Activated CD4-positive, alpha-beta memory T cell treated with anti-CD3 and anti-CD28 coated beads, Interleukin-2, amount 10 ng/mL, durations not matched to agents 7 days and 5 days (primary cell): ENCODE measurements around the gene PRKAG2. TPM values are rescaled to one million over a fixed set of nuclear protein-coding genes. Genes with fewer than 3 reads are reported as not detected.

Source experiments
- CTCF ChIA-PET: fragments of 350-600 bp; sonication (Branson Sonifier 250); formaldehyde crosslinking; loops from one replicate; lab custom pipeline; 2021; ENCODE audit warnings: antibody characterized with exemption, inconsistent platforms; lab: Charles Lee
- POLR2A ChIA-PET: fragments of 350-600 bp; sonication (Branson Sonifier 250); formaldehyde crosslinking; loops from one replicate; lab custom pipeline; 2021; ENCODE audit warnings: antibody characterized with exemption; lab: Charles Lee
- DNase-seq: peaks from one replicate; pipeline ENCODE4 v3.0.0-alpha.2; 2020
- H3K27ac Mint-ChIP-seq: one replicate; pipeline ENCODE4 v1.8.0; 2021; ENCODE audit warnings: mild to moderate bottlenecking, mixed read lengths
- H3K27me3 Mint-ChIP-seq: one replicate; pipeline ENCODE4 v1.8.0; 2021; ENCODE audit warnings: mixed read lengths
- H3K36me3 Mint-ChIP-seq: one replicate; pipeline ENCODE4 v1.8.0; 2021; ENCODE audit warnings: low read depth, mixed read lengths
- H3K4me1 Mint-ChIP-seq: one replicate; pipeline ENCODE4 v1.8.0; 2021; ENCODE audit warnings: mixed read lengths
- H3K4me3 Mint-ChIP-seq: one replicate; pipeline ENCODE4 v1.8.0; 2021; ENCODE audit warnings: mild to moderate bottlenecking, mixed read lengths
- H3K9me3 Mint-ChIP-seq: one replicate; pipeline ENCODE4 v1.8.0; 2021; ENCODE audit warnings: mixed read lengths
- total RNA-seq, 2 experiments: library from RNA; stranded (reverse); gene quantifications; one replicate each; pipeline ENCODE4 v1.2.3, GENCODE V29; 2021

PRKAG2 gene
- total RNA-seq, 2 experiments from 2014 or later, result 25.4 to 33.7 TPM

- Mint-ChIP-seq H3K27me3 (no peaks in the 10 kb centered on the region), H3K9me3 (no peaks in the 10 kb centered on the region), H3K4me3 (no peak overlapping the region), H3K27ac (no peak overlapping the region), H3K36me3 (no peaks in the 10 kb centered on the region), H3K4me1 (peaks cover 15% of the 10 kb centered on the region)
- ChIA-PET CTCF (interaction anchor here (1.1 to 7.4 kb wide), 2 partner anchors 13 to 37 kb away, joined by 3 to 55 read pairs; no protein-coding TSS in a partner anchor), POLR2A (interaction anchor here (1.4 kb wide), 1 partner anchor 42 kb away, joined by 3 read pairs; no protein-coding TSS in a partner anchor)
- no peak for DNase-seq
Observed at GRCh38 chr7:151796091-151796870, 80.6 kb downstream of the PRKAG2 start.

- peaks cover 15% of the 10 kb centered on the region for H3K4me1 Mint-ChIP-seq
- no peaks in the 10 kb centered on the region for H3K9me3 Mint-ChIP-seq
- peak overlapping the region; percentile 67 for H3K27ac Mint-ChIP-seq
- no peaks in the 10 kb centered on the region for H3K27me3 Mint-ChIP-seq
- POLR2A ChIA-PET, result interaction anchor here (1.4 kb wide), 1 partner anchor 43 kb away, joined by 3 read pairs; no protein-coding TSS in a partner anchor
- peak; percentile 72 for DNase-seq
- H3K4me3 Mint-ChIP-seq, result no peak overlapping the region
- CTCF ChIA-PET, result interaction anchor here (7.4 kb wide), 1 partner anchor 12 kb away, joined by 55 read pairs; no protein-coding TSS in a partner anchor
- no peaks in the 10 kb centered on the region for H3K36me3 Mint-ChIP-seq
Observed at GRCh38 chr7:151795168-151795811, 81.6 kb downstream of the PRKAG2 start.

DNA sequence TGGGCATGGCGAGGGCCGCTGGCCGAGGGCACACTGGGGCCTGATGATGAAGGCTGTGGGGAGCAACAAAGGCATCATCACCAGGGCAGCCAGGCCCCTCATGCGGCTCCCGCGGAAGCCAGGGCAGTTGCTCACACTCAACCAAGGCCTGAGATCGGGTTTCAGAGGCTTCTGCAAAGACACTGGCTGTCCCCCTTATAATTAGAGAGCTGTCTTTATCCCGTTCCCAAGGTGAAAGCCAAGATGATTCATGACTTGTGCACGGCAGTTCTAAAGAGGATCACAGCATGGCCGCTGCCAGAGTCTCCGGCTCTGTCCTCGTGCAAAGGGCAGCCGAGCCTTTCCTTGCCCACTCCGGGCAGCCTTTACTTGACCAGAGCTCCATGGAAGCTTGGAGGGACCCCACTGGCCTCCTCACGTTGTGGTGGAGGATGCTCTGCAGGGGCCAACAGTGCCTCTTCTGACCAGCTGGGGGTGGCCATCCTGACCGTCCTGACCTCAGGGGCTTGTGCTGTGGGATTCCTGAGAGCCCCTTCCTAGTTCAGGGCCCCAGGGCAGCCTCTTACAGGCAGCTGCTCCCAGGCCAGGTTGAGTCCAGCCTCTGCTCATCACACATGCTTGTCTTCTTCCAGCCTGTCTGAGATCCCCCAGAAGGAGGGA lies 82.3 kb downstream of the PRKAG2 start:
- Mint-ChIP-seq H3K4me3 (no peak overlapping the region), H3K27ac (no peak overlapping the region), H3K36me3 (no peaks in the 10 kb centered on the region), H3K27me3 (no peaks in the 10 kb centered on the region), H3K4me1 (peaks cover 15% of the 10 kb centered on the region), H3K9me3 (no peaks in the 10 kb centered on the region)
- no peak for DNase-seq
- ChIA-PET CTCF (interaction anchor here (7.4 kb wide), 1 partner anchor 11 kb away, joined by 55 read pairs; no protein-coding TSS in a partner anchor), POLR2A (no interaction called here)

DNA sequence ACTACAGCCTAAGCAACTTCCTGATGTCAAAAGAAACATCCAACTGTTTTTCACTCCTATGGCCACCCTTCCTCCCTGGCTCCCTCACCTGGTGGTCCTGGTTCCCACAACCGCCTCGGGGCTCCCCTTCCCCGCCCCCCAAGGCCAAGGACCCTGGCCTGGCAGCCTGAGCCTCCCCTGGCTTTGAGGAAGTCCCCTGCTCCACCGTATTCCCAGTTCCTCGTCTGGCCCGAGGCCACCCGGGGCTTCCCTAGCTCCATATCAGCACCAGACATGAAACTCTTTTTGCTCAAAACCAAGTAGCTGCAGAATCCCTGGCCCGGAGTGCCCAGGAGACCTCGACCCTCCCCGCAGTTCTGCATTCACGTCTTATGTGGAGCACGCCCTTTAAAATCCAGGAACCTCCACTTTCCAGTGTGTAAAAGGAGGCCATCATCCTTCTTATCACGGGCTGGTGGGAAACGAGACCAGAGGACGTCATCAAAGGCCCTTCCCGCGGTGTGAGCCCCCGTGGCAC lies 82.9 kb downstream of the PRKAG2 start:
- no peak for DNase-seq
- Mint-ChIP-seq H3K36me3 (no peaks in the 10 kb centered on the region), H3K4me3 (no peak overlapping the region), H3K9me3 (no peaks in the 10 kb centered on the region), H3K27ac (no peak overlapping the region), H3K4me1 (peaks cover 15% of the 10 kb centered on the region), H3K27me3 (no peaks in the 10 kb centered on the region)
- ChIA-PET POLR2A (no interaction called here), CTCF (interaction anchor here (7.4 kb wide), 1 partner anchor 11 kb away, joined by 55 read pairs; no protein-coding TSS in a partner anchor)

- Mint-ChIP-seq H3K27me3 (no peaks in the 10 kb centered on the region), H3K36me3 (no peaks in the 10 kb centered on the region), H3K4me1 (peaks cover 15% of the 10 kb centered on the region), H3K9me3 (no peaks in the 10 kb centered on the region), H3K27ac (no peak overlapping the region), H3K4me3 (no peak overlapping the region)
- ChIA-PET POLR2A (no interaction called here), CTCF (interaction anchor here (7.4 kb wide), 1 partner anchor 10 kb away, joined by 55 read pairs; no protein-coding TSS in a partner anchor)
- no peak for DNase-seq
Observed at GRCh38 chr7:151793531-151793951, 83.4 kb downstream of the PRKAG2 start.

DNA sequence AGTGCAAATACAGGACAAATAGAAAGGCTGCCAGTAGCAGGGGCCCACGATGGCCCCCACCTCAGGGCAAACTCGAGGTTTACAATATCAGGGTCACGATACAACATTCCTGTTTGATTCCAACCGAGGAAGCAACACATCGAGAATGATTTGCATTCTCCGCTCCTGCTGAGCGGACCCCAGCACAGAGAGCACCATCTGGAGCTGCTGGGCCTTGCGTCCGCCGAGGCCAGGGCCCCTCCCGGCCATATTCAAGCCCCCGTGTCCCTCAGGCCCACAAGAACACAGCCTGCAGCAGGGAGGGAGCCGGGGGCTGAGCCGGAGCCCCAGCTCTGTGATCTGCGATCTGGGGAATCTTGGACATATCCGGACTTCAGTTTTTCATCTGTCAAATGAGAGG lies 84.3 kb downstream of the PRKAG2 start:
- POLR2A ChIA-PET, result no interaction called here
- CTCF ChIA-PET, result interaction anchor here (7.4 kb wide), 1 partner anchor 9 kb away, joined by 55 read pairs; no protein-coding TSS in a partner anchor
- H3K4me3 Mint-ChIP-seq, result no peak overlapping the region
- H3K27me3 Mint-ChIP-seq, result no peaks in the 10 kb centered on the region
- peaks cover 19% of the 10 kb centered on the region for H3K4me1 Mint-ChIP-seq
- H3K27ac Mint-ChIP-seq, result no peak overlapping the region
- DNase-seq, result no peak
- no peaks in the 10 kb centered on the region for H3K9me3 Mint-ChIP-seq
- H3K36me3 Mint-ChIP-seq, result no peaks in the 10 kb centered on the region

DNA sequence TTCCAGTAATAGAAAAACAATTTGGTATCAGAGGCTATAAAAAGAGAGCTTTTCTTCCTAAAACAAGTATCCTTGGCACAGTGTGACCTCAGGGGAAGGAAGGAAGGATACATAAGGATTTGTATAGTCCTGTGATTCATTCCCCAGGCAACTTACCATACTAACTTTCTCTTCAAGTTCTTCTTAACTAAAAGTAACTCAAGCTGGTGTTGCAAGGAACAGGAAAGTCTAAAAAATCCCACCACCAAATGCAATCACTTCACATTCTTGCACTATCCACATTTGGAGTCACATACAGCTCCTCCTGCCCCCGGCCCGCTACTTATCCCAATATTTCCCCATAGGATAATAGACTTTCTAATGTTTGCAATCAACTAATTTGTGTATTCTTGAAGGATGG lies 84.8 kb downstream of the PRKAG2 start:
- CTCF ChIA-PET, result interaction anchor here (7.4 kb wide), 1 partner anchor 9 kb away, joined by 55 read pairs; no protein-coding TSS in a partner anchor
- no peaks in the 10 kb centered on the region for H3K36me3 Mint-ChIP-seq
- no peaks in the 10 kb centered on the region for H3K27me3 Mint-ChIP-seq
- H3K9me3 Mint-ChIP-seq, result no peaks in the 10 kb centered on the region
- no peak for DNase-seq
- POLR2A ChIA-PET, result no interaction called here
- no peak overlapping the region for H3K27ac Mint-ChIP-seq
- no peak overlapping the region for H3K4me3 Mint-ChIP-seq
- peaks cover 19% of the 10 kb centered on the region for H3K4me1 Mint-ChIP-seq

GRCh38 chr7:151790830-151791620 lies 85.9 kb downstream of the PRKAG2 start:
- Mint-ChIP-seq H3K4me3 (no peak overlapping the region), H3K9me3 (no peaks in the 10 kb centered on the region), H3K27ac (no peak overlapping the region), H3K4me1 (peaks cover 14% of the 10 kb centered on the region), H3K36me3 (no peaks in the 10 kb centered on the region), H3K27me3 (no peaks in the 10 kb centered on the region)
- no peak for DNase-seq
- CTCF ChIA-PET, result interaction anchor here (7.4 kb wide), 1 partner anchor 8 kb away, joined by 55 read pairs; no protein-coding TSS in a partner anchor
- POLR2A ChIA-PET, result no interaction called here

DNA sequence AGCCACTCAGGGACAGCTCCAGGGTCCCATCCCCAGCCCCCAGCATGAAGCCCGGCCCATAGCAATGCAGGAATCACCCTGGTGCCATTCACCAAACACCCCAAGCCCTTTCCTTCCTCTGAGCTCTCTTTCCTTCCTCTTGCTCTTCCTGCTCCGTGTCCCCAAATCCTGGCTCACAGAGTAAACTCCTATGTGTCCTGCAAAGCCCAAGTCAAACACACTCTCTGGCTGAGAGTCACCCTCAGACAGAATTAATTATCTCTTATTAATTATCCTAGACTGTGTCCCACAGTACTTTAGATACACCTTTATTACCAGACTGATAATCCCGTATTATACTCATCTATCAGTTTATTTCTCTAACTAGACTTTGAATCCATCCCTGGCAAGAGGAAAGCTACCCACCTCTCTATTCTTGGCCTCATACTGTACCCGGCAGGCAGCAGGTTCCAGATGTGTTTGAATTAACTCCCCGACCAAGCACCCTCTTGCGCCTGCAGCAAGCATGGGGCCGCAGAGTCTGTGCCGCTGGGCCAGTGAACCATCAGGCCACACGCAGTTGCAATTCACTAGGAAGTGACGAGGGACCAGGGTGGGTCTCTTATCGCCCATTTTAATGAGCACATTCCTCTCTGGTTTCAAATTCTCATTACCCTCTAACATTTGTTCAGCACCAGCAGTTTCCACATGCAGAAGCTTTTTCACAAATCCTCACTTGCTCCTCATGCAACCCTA lies 86.7 kb downstream of the PRKAG2 start:
- CTCF ChIA-PET, result no interaction called here
- H3K9me3 Mint-ChIP-seq, result no peaks in the 10 kb centered on the region
- H3K27ac Mint-ChIP-seq, result no peak overlapping the region
- DNase-seq, result no peak
- no peaks in the 10 kb centered on the region for H3K27me3 Mint-ChIP-seq
- peaks cover 9% of the 10 kb centered on the region for H3K4me1 Mint-ChIP-seq
- no peaks in the 10 kb centered on the region for H3K36me3 Mint-ChIP-seq
- POLR2A ChIA-PET, result no interaction called here
- no peak overlapping the region for H3K4me3 Mint-ChIP-seq

- Mint-ChIP-seq H3K36me3 (no peaks in the 10 kb centered on the region), H3K4me1 (peaks cover 5% of the 10 kb centered on the region), H3K9me3 (no peaks in the 10 kb centered on the region), H3K4me3 (no peak overlapping the region), H3K27me3 (no peaks in the 10 kb centered on the region), H3K27ac (no peak overlapping the region)
- no peak for DNase-seq
- ChIA-PET POLR2A (no interaction called here), CTCF (no interaction called here)
Observed at GRCh38 chr7:151789380-151789947, 87.5 kb downstream of the PRKAG2 start.

DNA sequence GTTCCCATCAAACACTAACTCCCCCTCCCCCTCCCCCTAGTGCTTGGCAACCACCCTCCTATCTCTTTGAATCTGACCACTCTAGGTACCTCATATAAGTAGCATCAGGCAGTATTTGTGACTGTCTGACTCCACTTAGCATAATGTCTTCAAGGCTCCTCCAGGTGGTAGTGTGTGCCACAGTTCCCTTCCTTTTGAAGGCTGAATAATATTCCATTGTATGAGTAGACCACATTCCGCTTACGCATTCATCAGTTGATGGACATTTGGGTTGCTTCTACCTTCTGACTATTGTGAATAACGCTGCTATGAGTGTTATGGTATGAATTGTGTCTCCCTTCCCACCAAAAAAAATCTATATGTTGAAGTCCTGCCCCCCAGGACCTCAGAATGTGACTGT lies 89.6 kb downstream of the PRKAG2 start:
- POLR2A ChIA-PET, result no interaction called here
- CTCF ChIA-PET, result no interaction called here
- H3K4me3 Mint-ChIP-seq, result no peak overlapping the region
- H3K9me3 Mint-ChIP-seq, result no peaks in the 10 kb centered on the region
- H3K27me3 Mint-ChIP-seq, result no peaks in the 10 kb centered on the region
- no peak for DNase-seq
- no peak overlapping the region for H3K27ac Mint-ChIP-seq
- peaks cover 11% of the 10 kb centered on the region for H3K4me1 Mint-ChIP-seq
- no peaks in the 10 kb centered on the region for H3K36me3 Mint-ChIP-seq
